ENCODE measurements around the gene FOXE3.

The FOXE3 gene

GRCh38 chr1:47444297-47444561 lies 28.1 kb downstream of the FOXE3 start:
- Histone ChIP-seq H3K4me2 (ENCODE audit: insufficient read depth, low read length) (no peak overlapping the region), H3K9me3 (ENCODE audit: insufficient read depth, low read length, severe bottlenecking) (no peaks in the 10 kb centered on the region), H3K27me3 (ENCODE audit: insufficient read depth, low read length, poor library complexity) (peaks cover 7% of the 10 kb centered on the region), H2AFZ (ENCODE audit: low read depth, low read length) (no peak overlapping the region), H3K4me3 (ENCODE audit: low read depth in 1 of 2, low read length in 2 of 2) (no peak overlapping the region), H4K20me1 (ENCODE audit: insufficient read depth, low read length) (0 out of 2 replicates have a peak, but pooled peaks cover 4% of the 10 kb centered on the region), H3K79me2 (ENCODE audit: insufficient read depth, low read length) (no peaks in the 10 kb centered on the region), H3K9ac (ENCODE audit: low read depth, low read length) (no peak overlapping the region), H3K36me3 (ENCODE audit: insufficient read depth, low read length) (no peaks in the 10 kb centered on the region), H3K27ac (ENCODE audit: low read length) (no peak overlapping the region), H3K4me1 (ENCODE audit: insufficient read depth, low read length) (no peaks in the 10 kb centered on the region)
- ATAC-seq (ENCODE audit: insufficient read depth, low read depth) (no peak), DNase-seq (no peak)
- no peak for TF ChIP-seq EZH2 (IDR thresholded peaks at IDR 0.05; ENCODE audit: borderline replicate concordance, low read depth, low read length, severe bottlenecking)
- TF ChIP-seq CTCF (IDR thresholded peaks at IDR 0.05; ENCODE audit: borderline replicate concordance, extremely low read depth, low read length, poor library complexity, severe bottlenecking): no peak

- no peak for DNase-seq
- Histone ChIP-seq H3K4me2 (ENCODE audit: insufficient read depth, low read length) (no peak overlapping the region), H2AFZ (ENCODE audit: low read depth, low read length) (no peak overlapping the region), H3K4me1 (ENCODE audit: insufficient read depth, low read length) (no peaks in the 10 kb centered on the region), H3K79me2 (ENCODE audit: insufficient read depth, low read length) (no peaks in the 10 kb centered on the region), H3K9me3 (ENCODE audit: insufficient read depth, low read length, severe bottlenecking) (no peaks in the 10 kb centered on the region), H3K27ac (ENCODE audit: low read length) (no peak overlapping the region), H3K9ac (ENCODE audit: low read depth, low read length) (no peak overlapping the region), H3K27me3 (ENCODE audit: insufficient read depth, low read length, poor library complexity) (peaks cover 7% of the 10 kb centered on the region), H3K4me3 (ENCODE audit: low read depth in 1 of 2, low read length in 2 of 2) (no peak overlapping the region), H4K20me1 (ENCODE audit: insufficient read depth, low read length) (0 out of 2 replicates have a peak, but pooled peaks cover 4% of the 10 kb centered on the region), H3K36me3 (ENCODE audit: insufficient read depth, low read length) (no peaks in the 10 kb centered on the region)
- TF ChIP-seq CTCF (IDR thresholded peaks at IDR 0.05; ENCODE audit: borderline replicate concordance, extremely low read depth, low read length, poor library complexity, severe bottlenecking) (no peak), EZH2 (IDR thresholded peaks at IDR 0.05; ENCODE audit: borderline replicate concordance, low read depth, low read length, severe bottlenecking) (no peak)
- ATAC-seq (ENCODE audit: insufficient read depth, low read depth): no peak
Measured at GRCh38 chr1:47444562-47445465, 28.7 kb downstream of the FOXE3 start.

GRCh38 chr1:47445823-47446550 lies 29.9 kb downstream of the FOXE3 start:
- Histone ChIP-seq H3K4me1 (ENCODE audit: insufficient read depth, low read length) (no peaks in the 10 kb centered on the region), H3K9me3 (ENCODE audit: insufficient read depth, low read length, severe bottlenecking) (no peaks in the 10 kb centered on the region), H2AFZ (ENCODE audit: low read depth, low read length) (no peak overlapping the region), H3K4me3 (ENCODE audit: low read depth in 1 of 2, low read length in 2 of 2) (no peak overlapping the region), H3K9ac (ENCODE audit: low read depth, low read length) (no peak overlapping the region), H3K4me2 (ENCODE audit: insufficient read depth, low read length) (no peak overlapping the region), H3K27me3 (ENCODE audit: insufficient read depth, low read length, poor library complexity) (peaks cover 10% of the 10 kb centered on the region), H3K27ac (ENCODE audit: low read length) (no peak overlapping the region), H4K20me1 (ENCODE audit: insufficient read depth, low read length) (0 out of 2 replicates have a peak, but pooled peaks cover 4% of the 10 kb centered on the region), H3K36me3 (ENCODE audit: insufficient read depth, low read length) (no peaks in the 10 kb centered on the region), H3K79me2 (ENCODE audit: insufficient read depth, low read length) (no peaks in the 10 kb centered on the region)
- ATAC-seq (ENCODE audit: insufficient read depth, low read depth) (no peak), DNase-seq (no peak)
- TF ChIP-seq CTCF (IDR thresholded peaks at IDR 0.05; ENCODE audit: borderline replicate concordance, extremely low read depth, low read length, poor library complexity, severe bottlenecking) (no peak), EZH2 (IDR thresholded peaks at IDR 0.05; ENCODE audit: borderline replicate concordance, low read depth, low read length, severe bottlenecking) (no peak)
